T-helper 1 cell treated with Interleukin-12 subunit alpha and Interleukin-12 subunit beta and Interleukin-4 antibody, amounts not matched to agents 30 μg/mL and 1 μg/mL, for 36 hours (primary cell): ENCODE measurements around the gene LRRC8D.

ENCODE experiments used
- H3K27ac Mint-ChIP-seq: one replicate; pipeline ENCODE4 v1.8.0; 2021; ENCODE audit warnings: mild to moderate bottlenecking, mixed read lengths
- H3K27me3 Mint-ChIP-seq: one replicate; pipeline ENCODE4 v1.8.0; 2021; ENCODE audit warnings: low read depth, mixed read lengths
- H3K36me3 Mint-ChIP-seq: one replicate; pipeline ENCODE4 v1.8.0; 2021; ENCODE audit warnings: low read depth, mixed read lengths
- H3K4me1 Mint-ChIP-seq: one replicate; pipeline ENCODE4 v1.8.0; 2021; ENCODE audit warnings: low read depth, mixed read lengths
- H3K4me3 Mint-ChIP-seq: one replicate; pipeline ENCODE4 v1.8.0; 2021; ENCODE audit warnings: mild to moderate bottlenecking, moderate library complexity, mixed read lengths
- H3K9me3 Mint-ChIP-seq: one replicate; pipeline ENCODE4 v1.8.0; 2021; ENCODE audit warnings: mixed read lengths

LRRC8D gene

DNA sequence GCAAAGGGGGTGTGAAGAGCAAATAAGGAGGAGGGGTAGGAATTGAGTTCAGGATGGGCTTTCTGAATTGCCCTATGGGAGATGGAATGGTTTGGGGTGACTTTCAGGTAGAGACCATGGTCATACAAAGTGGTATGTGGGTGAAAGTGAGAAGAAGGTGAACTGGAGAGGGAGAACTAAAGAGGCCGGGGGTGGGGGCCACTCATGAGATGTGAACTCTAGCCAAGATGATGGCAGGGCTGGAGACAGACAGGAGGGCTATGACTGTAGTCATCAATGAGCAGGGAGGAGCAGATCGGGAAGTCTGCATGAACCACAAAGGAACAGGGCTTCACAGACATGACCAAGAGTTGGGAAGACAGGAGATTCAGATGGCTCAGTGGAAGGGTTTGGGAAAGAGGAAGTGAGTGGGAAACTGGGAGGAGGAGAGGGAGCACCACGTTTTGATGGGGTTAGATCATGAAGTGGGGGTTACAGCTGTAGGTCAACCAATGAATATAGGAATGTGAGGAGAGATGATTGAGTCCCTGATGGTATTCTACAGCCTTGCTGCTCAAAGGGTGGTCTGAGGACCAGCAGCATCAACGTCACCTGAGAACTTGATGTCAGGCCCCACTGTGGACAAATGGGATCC lies 20.7 kb upstream of the LRRC8D start:
- no peaks in the 10 kb centered on the region for H3K9me3 Mint-ChIP-seq
- H3K4me3 Mint-ChIP-seq: no peak overlapping the region
- H3K36me3 Mint-ChIP-seq: no peaks in the 10 kb centered on the region
- peaks cover 16% of the 10 kb centered on the region for H3K4me1 Mint-ChIP-seq
- no peak overlapping the region for H3K27ac Mint-ChIP-seq
- H3K27me3 Mint-ChIP-seq: no peaks in the 10 kb centered on the region

DNA sequence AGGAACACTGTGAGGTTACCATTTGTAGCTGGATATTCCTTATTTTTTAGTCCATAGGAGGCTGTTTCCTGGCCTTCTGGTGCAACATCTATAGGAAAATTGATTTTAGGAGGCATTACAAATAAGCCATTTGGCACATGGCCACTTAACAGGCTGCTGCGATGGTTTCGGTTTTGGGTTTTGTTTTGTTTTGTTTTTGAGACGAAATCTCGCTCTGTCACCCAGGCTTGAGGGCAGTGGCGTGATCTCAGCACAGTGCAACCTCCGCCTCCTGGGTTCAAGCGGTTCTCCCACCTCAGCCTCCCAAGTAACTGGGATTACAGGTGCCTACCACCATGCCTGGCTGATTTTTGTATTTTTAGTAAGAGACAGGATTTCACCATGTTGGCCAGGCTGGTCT lies 20.1 kb upstream of the LRRC8D start:
- no peak overlapping the region for H3K27ac Mint-ChIP-seq
- no peaks in the 10 kb centered on the region for H3K36me3 Mint-ChIP-seq
- peaks cover 16% of the 10 kb centered on the region for H3K4me1 Mint-ChIP-seq
- no peak overlapping the region for H3K4me3 Mint-ChIP-seq
- no peaks in the 10 kb centered on the region for H3K27me3 Mint-ChIP-seq
- H3K9me3 Mint-ChIP-seq: no peaks in the 10 kb centered on the region

DNA sequence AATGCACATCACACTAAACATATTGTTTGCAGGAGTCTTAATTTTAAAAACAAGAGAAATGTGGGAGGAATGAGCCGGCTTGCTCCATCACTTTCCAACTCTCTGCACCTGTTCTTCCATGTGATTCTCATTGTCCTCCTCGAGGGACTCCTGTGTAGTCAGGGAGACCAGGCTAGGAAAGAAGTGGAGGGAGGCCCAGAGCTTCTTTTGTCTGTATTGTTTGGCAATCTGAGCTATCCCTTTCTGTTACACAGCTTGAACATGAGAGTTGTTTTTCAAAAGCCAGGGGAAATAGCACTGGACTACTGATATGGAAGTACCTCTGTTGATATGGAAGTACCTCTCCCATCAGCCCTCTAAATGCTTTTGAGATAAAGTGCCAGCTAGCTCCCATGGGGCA lies 18.8 kb upstream of the LRRC8D start:
- no peaks in the 10 kb centered on the region for H3K9me3 Mint-ChIP-seq
- H3K27me3 Mint-ChIP-seq: no peaks in the 10 kb centered on the region
- no peak overlapping the region for H3K4me3 Mint-ChIP-seq
- H3K4me1 Mint-ChIP-seq: peaks cover 16% of the 10 kb centered on the region
- H3K36me3 Mint-ChIP-seq: no peaks in the 10 kb centered on the region
- H3K27ac Mint-ChIP-seq: no peak overlapping the region

DNA sequence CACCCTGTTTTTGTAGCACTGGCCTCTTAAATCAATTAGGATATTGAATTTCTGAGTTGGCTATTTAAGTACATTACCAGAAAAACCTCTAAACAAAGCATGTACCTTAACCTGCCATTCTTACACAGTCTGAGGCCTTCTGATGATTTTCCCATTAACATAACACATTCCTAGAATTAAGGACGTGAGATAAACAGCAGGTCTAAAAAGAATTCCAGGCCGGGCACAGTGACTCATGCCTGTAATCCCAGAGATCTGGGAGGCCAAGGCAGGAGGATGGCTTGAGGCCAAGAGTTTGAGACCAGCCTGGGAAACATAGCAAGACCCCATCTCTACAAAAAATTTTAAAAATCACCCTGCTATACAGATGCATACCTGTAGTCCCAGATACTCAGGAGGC lies 18.0 kb upstream of the LRRC8D start:
- Mint-ChIP-seq H3K9me3 (no peaks in the 10 kb centered on the region), H3K36me3 (no peaks in the 10 kb centered on the region), H3K27me3 (no peaks in the 10 kb centered on the region), H3K4me3 (no peak overlapping the region), H3K4me1 (peaks cover 16% of the 10 kb centered on the region), H3K27ac (no peak overlapping the region)

DNA sequence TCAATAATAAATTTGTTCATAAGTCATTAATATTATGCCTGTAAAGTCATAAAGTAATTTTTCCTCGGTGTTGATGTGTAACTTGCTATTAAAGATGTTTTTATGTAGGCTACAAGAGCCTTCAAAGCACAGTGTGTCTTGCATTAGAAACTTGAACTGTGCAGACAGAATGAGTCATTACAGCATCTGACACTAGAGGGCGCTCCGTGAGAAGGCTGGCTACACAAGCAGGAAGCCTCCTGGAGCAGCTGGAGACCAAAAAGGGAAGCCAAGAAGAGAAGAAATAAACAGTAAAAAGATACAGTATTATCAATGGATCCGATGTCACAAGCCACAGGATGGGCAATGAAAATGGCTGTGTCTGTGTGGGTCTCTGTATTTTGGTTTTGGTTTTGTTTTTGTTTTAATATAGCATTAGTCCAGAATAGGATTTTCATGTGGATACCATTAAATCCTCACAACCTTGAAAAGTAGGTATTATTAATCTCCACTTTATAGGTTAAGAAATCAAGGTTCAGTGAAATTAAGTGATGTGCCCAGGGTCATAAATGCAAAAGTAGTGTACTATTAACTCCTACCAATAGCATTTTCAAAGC lies 16.1 kb upstream of the LRRC8D start:
- Mint-ChIP-seq H3K9me3 (no peaks in the 10 kb centered on the region), H3K36me3 (no peaks in the 10 kb centered on the region), H3K27ac (no peak overlapping the region), H3K27me3 (peaks cover 6% of the 10 kb centered on the region), H3K4me3 (no peak overlapping the region), H3K4me1 (peaks cover 6% of the 10 kb centered on the region)

DNA sequence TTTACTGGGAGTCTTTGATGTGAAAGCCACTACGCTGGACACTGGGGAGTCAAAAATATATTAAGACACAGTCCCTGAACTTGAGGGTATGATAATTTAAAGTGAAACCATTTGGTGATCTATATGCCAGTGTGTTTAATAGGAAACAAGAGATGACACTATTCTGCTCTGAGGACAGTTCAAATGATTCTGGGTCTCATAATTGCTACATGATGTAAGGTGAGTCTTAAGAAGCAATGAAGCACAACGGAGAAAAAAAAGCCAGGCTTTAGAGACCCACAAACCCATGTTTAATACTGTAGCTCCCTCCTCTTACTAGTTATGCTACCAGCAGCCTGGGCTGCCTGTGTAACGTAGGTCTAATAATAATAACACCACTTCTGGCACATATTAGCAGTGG lies 14.2 kb upstream of the LRRC8D start:
- Mint-ChIP-seq H3K9me3 (no peaks in the 10 kb centered on the region), H3K4me3 (no peak overlapping the region), H3K4me1 (no peaks in the 10 kb centered on the region), H3K27me3 (peaks cover 8% of the 10 kb centered on the region), H3K36me3 (no peaks in the 10 kb centered on the region), H3K27ac (no peak overlapping the region)

DNA sequence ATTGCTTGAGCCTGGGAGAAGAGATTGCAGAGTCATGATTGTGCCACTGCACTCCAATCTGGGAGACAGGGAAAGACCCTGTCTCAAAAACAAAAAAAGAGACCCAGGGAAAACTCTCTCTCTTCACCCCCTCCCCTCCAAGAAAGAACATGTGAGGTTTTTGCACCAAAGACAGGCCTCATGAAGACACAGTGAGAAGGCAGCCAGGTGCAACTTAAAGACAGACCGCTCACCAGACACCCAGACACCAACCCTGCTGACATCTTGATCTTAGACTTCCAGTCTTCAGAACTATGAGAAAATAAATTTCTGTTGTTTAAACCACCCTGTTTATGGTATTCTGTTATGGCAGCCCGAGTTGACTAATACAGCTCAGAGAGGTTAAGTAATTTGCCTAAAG lies 13.3 kb upstream of the LRRC8D start:
- Mint-ChIP-seq H3K27ac (no peak overlapping the region), H3K27me3 (peaks cover 8% of the 10 kb centered on the region), H3K36me3 (no peaks in the 10 kb centered on the region), H3K4me1 (no peaks in the 10 kb centered on the region), H3K4me3 (no peak overlapping the region), H3K9me3 (no peaks in the 10 kb centered on the region)

DNA sequence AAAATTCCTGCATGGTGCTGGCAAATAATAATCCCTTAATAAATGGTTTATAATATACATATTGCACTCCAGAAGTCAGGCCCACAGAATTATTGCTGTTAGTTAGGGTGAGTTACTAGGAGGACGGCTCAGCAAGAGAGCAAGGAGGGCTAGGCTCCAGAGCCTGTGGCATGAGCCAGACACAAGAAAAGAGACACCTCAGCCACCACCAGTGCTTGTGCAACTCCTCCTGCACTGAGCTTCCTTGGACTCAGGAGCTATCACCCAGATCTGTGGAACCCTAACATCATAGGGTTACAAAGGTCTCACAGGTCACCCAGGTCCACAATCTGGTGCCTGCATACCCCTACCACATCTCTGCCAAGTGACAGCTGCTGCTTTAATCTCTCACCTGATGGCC lies 12.8 kb upstream of the LRRC8D start:
- no peak overlapping the region for H3K4me3 Mint-ChIP-seq
- H3K27me3 Mint-ChIP-seq: peaks cover 8% of the 10 kb centered on the region
- no peaks in the 10 kb centered on the region for H3K4me1 Mint-ChIP-seq
- no peak overlapping the region for H3K27ac Mint-ChIP-seq
- H3K9me3 Mint-ChIP-seq: no peaks in the 10 kb centered on the region
- H3K36me3 Mint-ChIP-seq: no peaks in the 10 kb centered on the region

DNA sequence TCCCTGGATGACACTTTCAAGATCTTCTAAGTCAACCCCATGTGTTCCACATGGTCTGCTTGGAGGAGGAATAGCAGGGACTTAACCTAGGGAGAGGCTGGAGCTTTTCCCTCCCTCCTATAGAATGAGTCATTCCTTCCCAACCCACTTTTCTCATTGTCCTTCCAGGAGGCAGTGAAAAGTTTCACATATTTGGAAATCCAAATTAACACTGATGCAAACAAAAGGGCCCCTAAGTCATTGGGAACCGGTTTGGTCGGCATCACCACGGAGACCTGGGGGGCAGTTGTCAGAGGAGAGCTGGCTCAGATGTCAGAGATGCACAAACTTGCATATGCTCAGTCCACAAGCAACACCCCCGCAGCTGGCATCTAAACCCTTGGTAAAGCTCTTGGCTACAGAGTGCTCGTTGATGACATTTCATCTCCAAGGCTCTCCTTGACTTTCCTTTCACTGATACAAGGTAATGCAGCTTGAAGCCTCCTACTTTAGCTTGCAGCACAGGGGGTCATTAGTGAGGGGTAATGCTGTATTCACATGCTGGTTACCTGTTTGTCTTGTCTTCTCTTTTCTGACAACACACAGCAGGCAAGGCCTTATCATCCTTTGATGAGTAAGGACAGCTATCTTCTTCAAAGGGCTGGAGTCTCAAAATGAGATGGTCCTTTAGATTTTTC lies 12.3 kb upstream of the LRRC8D start:
- Mint-ChIP-seq H3K27ac (no peak overlapping the region), H3K36me3 (no peaks in the 10 kb centered on the region), H3K4me3 (no peak overlapping the region), H3K4me1 (no peaks in the 10 kb centered on the region), H3K27me3 (peaks cover 8% of the 10 kb centered on the region), H3K9me3 (no peaks in the 10 kb centered on the region)

DNA sequence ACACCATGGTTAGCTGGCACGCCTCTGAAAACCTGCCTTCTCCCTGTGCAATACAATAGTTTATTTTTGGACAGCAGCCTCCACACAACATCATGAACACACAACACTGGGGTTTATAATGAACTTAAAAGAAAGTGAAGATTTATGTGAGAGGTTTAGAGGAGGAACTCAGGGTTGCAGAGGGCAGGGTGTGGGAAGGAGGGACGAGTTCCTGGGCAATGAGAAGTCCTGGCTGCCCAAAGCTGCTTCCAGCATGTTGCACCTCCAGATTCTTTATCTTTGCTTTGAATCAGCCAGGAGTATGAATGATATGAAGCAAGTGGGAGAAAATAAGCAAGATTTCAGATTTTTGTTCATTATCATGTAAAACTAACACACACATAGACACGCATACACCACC lies 11.3 kb upstream of the LRRC8D start:
- Mint-ChIP-seq H3K27ac (no peak overlapping the region), H3K36me3 (no peaks in the 10 kb centered on the region), H3K4me3 (no peak overlapping the region), H3K9me3 (no peaks in the 10 kb centered on the region), H3K27me3 (peaks cover 10% of the 10 kb centered on the region), H3K4me1 (no peaks in the 10 kb centered on the region)

DNA sequence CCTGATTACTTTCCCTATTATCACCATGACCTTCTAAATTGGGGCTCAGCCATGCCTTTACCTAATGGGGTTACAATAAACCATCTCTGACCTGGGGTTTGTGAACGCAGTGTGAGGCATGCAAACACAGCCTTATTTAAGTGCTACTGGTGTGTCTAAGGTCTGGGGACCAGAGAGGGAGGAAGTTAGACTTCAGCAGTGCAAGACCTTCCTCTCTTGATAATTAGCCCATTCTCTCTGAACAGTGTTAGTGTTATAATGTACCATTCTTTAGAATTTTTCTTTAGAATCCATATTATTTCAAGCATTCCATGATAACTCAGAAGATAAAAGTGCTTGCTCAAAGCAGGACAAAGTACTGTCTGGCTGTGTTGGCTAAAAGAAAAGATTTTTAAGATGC lies 10.5 kb upstream of the LRRC8D start:
- Mint-ChIP-seq H3K36me3 (no peaks in the 10 kb centered on the region), H3K4me3 (no peak overlapping the region), H3K4me1 (peaks cover 3% of the 10 kb centered on the region), H3K27ac (no peak overlapping the region), H3K27me3 (peaks cover 17% of the 10 kb centered on the region), H3K9me3 (no peaks in the 10 kb centered on the region)

DNA sequence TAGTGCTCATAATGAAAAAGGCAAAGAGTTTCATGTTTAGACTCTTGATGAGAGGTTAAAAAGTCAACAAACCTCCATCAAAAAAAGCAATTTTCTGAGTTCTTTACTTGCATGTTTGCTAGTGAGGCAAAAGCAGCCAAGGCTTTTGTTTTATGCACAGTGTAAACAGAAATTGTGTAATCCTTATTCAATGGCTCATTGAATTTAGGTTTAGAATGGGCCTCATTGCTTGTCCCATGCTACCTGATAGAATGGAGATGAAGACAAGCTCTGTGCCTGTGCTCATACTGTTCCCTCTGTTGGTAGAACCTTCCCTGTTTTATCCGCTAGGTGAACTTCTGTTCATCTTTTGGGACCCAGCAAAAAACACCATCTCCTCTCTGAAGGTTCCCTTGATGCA lies 10.0 kb upstream of the LRRC8D start:
- H3K27me3 Mint-ChIP-seq: peaks cover 17% of the 10 kb centered on the region
- H3K9me3 Mint-ChIP-seq: no peaks in the 10 kb centered on the region
- no peaks in the 10 kb centered on the region for H3K36me3 Mint-ChIP-seq
- no peak overlapping the region for H3K27ac Mint-ChIP-seq
- H3K4me1 Mint-ChIP-seq: peaks cover 8% of the 10 kb centered on the region
- H3K4me3 Mint-ChIP-seq: no peak overlapping the region

DNA sequence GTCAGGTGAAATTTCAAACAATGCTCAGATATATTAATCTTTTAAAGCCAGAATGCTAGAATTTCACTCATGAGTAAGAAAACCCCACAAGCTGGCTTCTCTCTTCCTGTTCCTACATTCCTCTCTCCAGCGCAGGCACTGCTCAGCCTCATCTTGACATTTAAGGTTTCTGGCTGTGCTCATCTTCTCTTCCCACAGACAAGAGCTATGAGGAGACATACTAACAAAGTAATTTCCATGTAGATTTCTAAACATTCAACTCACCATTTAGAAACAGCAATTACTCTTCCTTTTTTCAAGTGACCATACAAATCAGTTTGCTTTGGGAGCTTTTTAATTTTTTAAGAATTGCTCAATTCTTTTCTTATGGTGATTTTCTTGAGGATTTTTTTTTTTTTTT lies 7.8 kb upstream of the LRRC8D start:
- Mint-ChIP-seq H3K4me1 (peaks cover 8% of the 10 kb centered on the region), H3K27ac (no peak overlapping the region), H3K4me3 (no peak overlapping the region), H3K36me3 (no peaks in the 10 kb centered on the region), H3K27me3 (peaks cover 17% of the 10 kb centered on the region), H3K9me3 (no peaks in the 10 kb centered on the region)

DNA sequence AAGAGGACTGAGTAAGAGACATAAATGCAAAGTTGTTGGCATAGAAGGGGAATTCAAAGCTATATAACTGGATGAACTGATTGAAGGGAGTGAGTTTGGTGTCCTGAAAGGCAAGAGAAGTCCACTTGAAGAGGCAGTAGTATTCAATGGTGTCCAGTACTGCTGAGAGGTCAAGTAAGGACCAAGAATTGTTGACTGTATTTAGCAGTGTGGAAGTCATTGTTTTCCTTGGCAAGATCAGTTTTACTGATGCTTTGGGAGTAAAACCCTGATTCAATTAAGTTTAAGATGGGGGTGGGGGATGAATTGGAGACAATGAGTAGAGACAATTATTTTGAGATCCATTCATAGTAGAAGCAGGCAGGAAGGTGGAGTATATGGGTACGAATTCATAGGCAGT lies 5.8 kb upstream of the LRRC8D start:
- Mint-ChIP-seq H3K4me3 (no peak overlapping the region), H3K27me3 (peaks cover 20% of the 10 kb centered on the region), H3K9me3 (no peaks in the 10 kb centered on the region), H3K36me3 (peaks cover 4% of the 10 kb centered on the region), H3K4me1 (peaks cover 16% of the 10 kb centered on the region), H3K27ac (no peak overlapping the region)

DNA sequence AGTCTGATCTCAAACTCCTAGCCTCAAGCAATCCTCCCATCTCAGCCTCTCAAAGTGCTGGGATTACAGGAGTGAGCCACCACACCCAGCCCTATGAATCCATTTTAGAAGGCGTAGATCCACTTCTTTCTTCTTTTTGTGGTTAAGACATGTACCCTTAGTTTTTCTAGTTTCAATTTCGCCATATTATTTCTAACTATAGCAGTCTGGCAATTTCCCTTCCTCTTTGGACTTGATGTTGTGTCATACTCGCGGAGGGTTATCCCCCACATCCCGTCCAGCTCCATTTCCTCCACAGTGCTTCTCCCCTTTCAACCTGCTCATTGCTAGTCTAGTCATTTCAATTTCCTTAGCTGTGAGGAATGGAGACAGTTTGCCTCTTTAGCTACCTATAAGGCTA lies 5.2 kb upstream of the LRRC8D start:
- Mint-ChIP-seq H3K4me1 (peaks cover 22% of the 10 kb centered on the region), H3K27ac (no peak overlapping the region), H3K36me3 (peaks cover 4% of the 10 kb centered on the region), H3K9me3 (no peaks in the 10 kb centered on the region), H3K4me3 (no peak overlapping the region), H3K27me3 (peaks cover 26% of the 10 kb centered on the region)
